Mesenchymal stem cell (in vitro differentiated cells and primary cell): ENCODE measurements around the gene NNMT.

Experiments
- DNase-seq: peaks from one replicate; pipeline ENCODE4 v3.0.0-alpha.2; 2013
- H2AFZ ChIP-seq: one replicate; pipeline ENCODE4 v1.6.1; 2013; ENCODE audit warnings: low read depth, mild to moderate bottlenecking, control low read depth, inconsistent platforms, low read length, moderate library complexity
- H2AK5ac ChIP-seq: 2 replicates; pipeline ENCODE4 v1.6.1; 2013; ENCODE audit warnings: low read length, moderate library complexity, mild to moderate bottlenecking, inconsistent platforms; ENCODE audit not compliant: severe bottlenecking
- H2BK120ac ChIP-seq: one replicate; pipeline ENCODE4 v1.6.1; 2013; ENCODE audit warnings: low read depth, mild to moderate bottlenecking, inconsistent platforms, low read length, moderate library complexity
- H2BK12ac ChIP-seq, 2 experiments: one replicate each; pipeline ENCODE4 v1.6.1; 2013; ENCODE audit warnings: inconsistent platforms in 2 of 2, low read length in 2 of 2, mild to moderate bottlenecking in 2 of 2, moderate library complexity in 2 of 2, control low read depth in 1 of 2
- H2BK15ac ChIP-seq: one replicate; pipeline ENCODE4 v1.6.1; 2013; ENCODE audit warnings: mild to moderate bottlenecking, low read depth, inconsistent platforms; ENCODE audit not compliant: poor library complexity, severe bottlenecking
- H2BK5ac ChIP-seq: 2 replicates; pipeline ENCODE4 v1.6.1; 2013; ENCODE audit warnings: low read depth, mild to moderate bottlenecking, low read length, control low read depth, inconsistent platforms; ENCODE audit not compliant: poor library complexity, severe bottlenecking
- H3K14ac ChIP-seq, 2 experiments: one replicate each; pipeline ENCODE4 v1.6.1; 2013; ENCODE audit warnings: inconsistent platforms in 2 of 2, low read length in 2 of 2, control low read depth in 1 of 2, mild to moderate bottlenecking in 1 of 2, moderate library complexity in 1 of 2
- H3K18ac ChIP-seq, 2 experiments: one replicate each; pipeline ENCODE4 v1.6.1; 2013; ENCODE audit warnings: inconsistent platforms in 2 of 2, low read length in 2 of 2, control low read depth in 1 of 2, low read depth in 1 of 2, mild to moderate bottlenecking in 1 of 2
- H3K23ac ChIP-seq, 2 experiments: one replicate each; pipeline ENCODE4 v1.6.1; 2013; ENCODE audit warnings: inconsistent platforms in 2 of 2, low read length in 2 of 2, mild to moderate bottlenecking in 2 of 2, moderate library complexity in 2 of 2, control low read depth in 1 of 2
- H3K27ac ChIP-seq: 2 replicates; pipeline ENCODE4 v1.5.1; 2013; ENCODE audit warnings: mild to moderate bottlenecking, moderate library complexity, low read length, control low read depth, inconsistent platforms; ENCODE audit not compliant: poor library complexity, severe bottlenecking
- H3K27me3 ChIP-seq, 2 experiments: 2 replicates each; pipeline versions ENCODE4 v1.6.1 to v1.7.0; 2013; ENCODE audit warnings: low read length in 2 of 2, mild to moderate bottlenecking in 2 of 2, moderate library complexity in 2 of 2, control low read depth in 1 of 2, inconsistent platforms in 1 of 2; ENCODE audit not compliant: control insufficient read depth in 1 of 2, insufficient read depth in 1 of 2
- H3K36me3 ChIP-seq, 2 experiments: 2 replicates each; pipeline versions ENCODE4 v1.6.1 to v1.7.0; 2013; ENCODE audit warnings: low read length in 2 of 2, control low read depth in 1 of 2, inconsistent platforms in 1 of 2, low read depth in 1 of 2, mild to moderate bottlenecking in 1 of 2; ENCODE audit not compliant: insufficient read depth in 2 of 2, control insufficient read depth in 1 of 2
- H3K4ac ChIP-seq, 2 experiments: one replicate each; pipeline ENCODE4 v1.6.1; 2013; ENCODE audit warnings: inconsistent platforms in 2 of 2, low read length in 2 of 2, mild to moderate bottlenecking in 2 of 2, moderate library complexity in 2 of 2, control low read depth in 1 of 2, low read depth in 1 of 2
- H3K4me1 ChIP-seq: 2 replicates; pipeline ENCODE4 v1.6.1; 2013; ENCODE audit warnings: low read depth, low read length, control low read depth; ENCODE audit not compliant: control insufficient read depth, insufficient read depth
- H3K4me2 ChIP-seq: 2 replicates; pipeline ENCODE4 v1.6.1; 2013; ENCODE audit warnings: low read length, mild to moderate bottlenecking, inconsistent platforms; ENCODE audit not compliant: poor library complexity, severe bottlenecking
- H3K4me3 ChIP-seq, 2 experiments: 2 replicates each; pipeline versions ENCODE4 v1.5.1 to v1.7.0; 2013; ENCODE audit warnings: low read length in 2 of 2, mild to moderate bottlenecking in 2 of 2, control low read depth in 1 of 2, low read depth in 1 of 2; ENCODE audit not compliant: insufficient read depth in 1 of 2
- H3K79me1 ChIP-seq: replicated peaks from 2 replicates; pipeline ENCODE4 v1.6.1; 2013; ENCODE audit warnings: mild to moderate bottlenecking, control low read depth, low read length, inconsistent platforms; ENCODE audit not compliant: poor library complexity, severe bottlenecking
- H3K9ac ChIP-seq: 2 replicates; pipeline ENCODE4 v1.7.0; 2013; ENCODE audit warnings: mild to moderate bottlenecking, low read length, moderate library complexity
- H3K9me3 ChIP-seq: 2 replicates; pipeline ENCODE4 v1.7.0; 2013; ENCODE audit warnings: mild to moderate bottlenecking, low read length; ENCODE audit not compliant: control insufficient read depth
- H4K8ac ChIP-seq: one replicate; pipeline ENCODE4 v1.6.1; 2013; ENCODE audit warnings: inconsistent platforms, mild to moderate bottlenecking, low read length, moderate library complexity
- H4K91ac ChIP-seq: one replicate; pipeline ENCODE4 v1.6.1; 2013; ENCODE audit warnings: mild to moderate bottlenecking, low read length, inconsistent platforms
- WGBS: methylation state at CpG from one replicate; pipeline ENCODE4 v1.1.7; 2013; ENCODE audit warnings: mixed read lengths; 5-methylcytosine and 5-hydroxymethylcytosine counted together

NNMT gene

GRCh38 chr11:114359342-114359741 is 63.1 kb downstream of the NNMT start:
- Histone ChIP-seq H3K36me3 (no peaks in the 10 kb centered on the region), H3K4me1 (no peaks in the 10 kb centered on the region), H3K4me2 (no peak overlapping the region), H3K9me3 (no peaks in the 10 kb centered on the region), H2BK120ac (no peak overlapping the region), H3K27me3 (no peaks in the 10 kb centered on the region), H2AFZ (no peak overlapping the region), H3K27ac (no peak overlapping the region), H4K8ac (no peak overlapping the region), H3K23ac (no peak overlapping the region), H3K18ac (no peak overlapping the region), H4K91ac (no peak overlapping the region), H2BK15ac (no peak overlapping the region), H2AK5ac (no peak overlapping the region), H3K4me3 (no peak overlapping the region), H3K14ac (no peak overlapping the region), H2BK5ac (no peak overlapping the region), H2BK12ac (no peak overlapping the region), H3K4ac (no peak overlapping the region), H3K79me1 (no peaks in the 10 kb centered on the region), H3K9ac (no peak overlapping the region)
- no peak for DNase-seq

GRCh38 chr11:114362326-114362725 is 66.1 kb downstream of the NNMT start:
- Histone ChIP-seq H3K9me3 (no peaks in the 10 kb centered on the region), H2AK5ac (no peak overlapping the region), H3K4me1 (peaks cover 11% of the 10 kb centered on the region), H4K91ac (no peak overlapping the region), H3K4me3 (no peak overlapping the region), H3K9ac (no peak overlapping the region), H3K27me3 (no peaks in the 10 kb centered on the region), H3K36me3 (no peaks in the 10 kb centered on the region), H2BK5ac (no peak overlapping the region), H3K14ac (no peak overlapping the region), H2BK15ac (no peak overlapping the region), H3K79me1 (no peaks in the 10 kb centered on the region), H2BK12ac (no peak overlapping the region), H2BK120ac (no peak overlapping the region), H3K4me2 (no peak overlapping the region), H3K23ac (no peak overlapping the region), H3K4ac (no peak overlapping the region), H2AFZ (no peak overlapping the region), H4K8ac (no peak overlapping the region), H3K27ac (no peak overlapping the region), H3K18ac (no peak overlapping the region)
- 79% methylated on average over 3 of the region's 4 CpGs for WGBS
- DNase-seq, result no peak

- H3K9ac ChIP-seq, result no peak overlapping the region
- H2BK15ac ChIP-seq, result no peak overlapping the region
- H3K4me1 ChIP-seq, result peaks cover 11% of the 10 kb centered on the region
- H3K9me3 ChIP-seq, result no peaks in the 10 kb centered on the region
- H3K4me3 ChIP-seq, result no peak overlapping the region
- no peaks in the 10 kb centered on the region for H3K79me1 ChIP-seq
- H3K4me2 ChIP-seq, result no peak overlapping the region
- H4K8ac ChIP-seq, result no peak overlapping the region
- H3K18ac ChIP-seq, result no peak overlapping the region
- no peaks in the 10 kb centered on the region for H3K27me3 ChIP-seq
- H3K14ac ChIP-seq, result no peak overlapping the region
- H3K36me3 ChIP-seq, result no peaks in the 10 kb centered on the region
- H2BK12ac ChIP-seq, result no peak overlapping the region
- DNase-seq, result no peak
- H3K23ac ChIP-seq, result no peak overlapping the region
- 82% methylated on average over 2 of the region's 3 CpGs for WGBS
- no peak overlapping the region for H4K91ac ChIP-seq
- no peak overlapping the region for H3K27ac ChIP-seq
- H2BK120ac ChIP-seq, result no peak overlapping the region
- H2BK5ac ChIP-seq, result no peak overlapping the region
- H2AK5ac ChIP-seq, result no peak overlapping the region
- H3K4ac ChIP-seq, result no peak overlapping the region
- no peak overlapping the region for H2AFZ ChIP-seq
These were observed 66.8 kb downstream of the NNMT start for GRCh38 chr11:114362958-114363357.
